ENCODE measurements around the gene BANF2.

- TF ChIP-seq POLR2A (IDR thresholded peaks at IDR 0.05) (no peak), CTCF (IDR thresholded peaks at IDR 0.05) (no peak), POLR2AphosphoS5 (IDR thresholded peaks at IDR 0.05) (no peak)
These were observed 41.5 kb downstream of the BANF2 start for GRCh38 chr20:17741220-17741619.
